Measurements from ENCODE around the gene CMC1.
A peak's percentile ranks its signal among the peaks of the same experiment; 100 is the strongest.

GRCh38 chr3:28317438-28318022, 76.1 kb downstream of the CMC1 start:
- TF ChIP-seq, protein P1, sequence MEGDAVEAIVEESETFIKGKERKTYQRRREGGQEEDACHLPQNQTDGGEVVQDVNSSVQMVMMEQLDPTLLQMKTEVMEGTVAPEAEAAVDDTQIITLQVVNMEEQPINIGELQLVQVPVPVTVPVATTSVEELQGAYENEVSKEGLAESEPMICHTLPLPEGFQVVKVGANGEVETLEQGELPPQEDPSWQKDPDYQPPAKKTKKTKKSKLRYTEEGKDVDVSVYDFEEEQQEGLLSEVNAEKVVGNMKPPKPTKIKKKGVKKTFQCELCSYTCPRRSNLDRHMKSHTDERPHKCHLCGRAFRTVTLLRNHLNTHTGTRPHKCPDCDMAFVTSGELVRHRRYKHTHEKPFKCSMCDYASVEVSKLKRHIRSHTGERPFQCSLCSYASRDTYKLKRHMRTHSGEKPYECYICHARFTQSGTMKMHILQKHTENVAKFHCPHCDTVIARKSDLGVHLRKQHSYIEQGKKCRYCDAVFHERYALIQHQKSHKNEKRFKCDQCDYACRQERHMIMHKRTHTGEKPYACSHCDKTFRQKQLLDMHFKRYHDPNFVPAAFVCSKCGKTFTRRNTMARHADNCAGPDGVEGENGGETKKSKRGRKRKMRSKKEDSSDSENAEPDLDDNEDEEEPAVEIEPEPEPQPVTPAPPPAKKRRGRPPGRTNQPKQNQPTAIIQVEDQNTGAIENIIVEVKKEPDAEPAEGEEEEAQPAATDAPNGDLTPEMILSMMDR (IDR thresholded peaks at IDR 0.05; ENCODE audit: insufficient read depth, low read length, poor library complexity, severe bottlenecking), result peak; percentile 75
- TF ChIP-seq EZH2phosphoT487 (conservative IDR thresholded peaks at IDR 0.05; ENCODE audit: low read length), result no peak
